ENCODE measurements around the gene SNX13.

GRCh38 chr7:17844514-17845196 lies 95.6 kb downstream of the SNX13 start:
- TF ChIP-seq CTCF (conservative IDR thresholded peaks at IDR 0.05; ENCODE audit: low read depth in 2 of 2) (no peak), ETS1 (IDR thresholded peaks at IDR 0.05) (no peak), EZH2 (IDR thresholded peaks at IDR 0.05; ENCODE audit: low read depth, unreplicated experiment) (no peak), REST (IDR thresholded peaks at IDR 0.05; ENCODE audit: unreplicated experiment) (no peak), CREB1 (CRISPR knock-in tag; IDR thresholded peaks at IDR 0.05; ENCODE audit: low read depth) (no peak), POLR2AphosphoS5 (IDR thresholded peaks at IDR 0.05; ENCODE audit: low read depth) (no peak), EZH2phosphoT487 (IDR thresholded peaks at IDR 0.05; ENCODE audit: unreplicated experiment) (no peak), ZNF114 (CRISPR knock-in tag; IDR thresholded peaks at IDR 0.05) (no peak), JUNB (IDR thresholded peaks at IDR 0.05; ENCODE audit: unreplicated experiment) (no peak), STAT1 (IDR thresholded peaks at IDR 0.05; ENCODE audit: unreplicated experiment) (no peak), NANOG (IDR thresholded peaks at IDR 0.05; ENCODE audit: borderline replicate concordance) (no peak)

Data from GM23338 (cell line).